HL-60 (cell line): ENCODE results near the gene MC5R.

Source experiments
- CTCF ChIP-seq: IDR thresholded peaks from one replicate; pipeline ENCODE4 v1.5.1; 2011; ENCODE audit warnings: low read length, control low read depth, inconsistent platforms; ENCODE audit not compliant: insufficient read depth
- GABPA ChIP-seq: IDR thresholded peaks from 2 replicates; pipeline ENCODE4 v1.6.1; 2012; ENCODE audit warnings: low read depth
- POLR2AphosphoS5 ChIP-seq: IDR thresholded peaks from 2 replicates; pipeline ENCODE4 v1.6.1; 2012; ENCODE audit warnings: low read depth

DNA sequence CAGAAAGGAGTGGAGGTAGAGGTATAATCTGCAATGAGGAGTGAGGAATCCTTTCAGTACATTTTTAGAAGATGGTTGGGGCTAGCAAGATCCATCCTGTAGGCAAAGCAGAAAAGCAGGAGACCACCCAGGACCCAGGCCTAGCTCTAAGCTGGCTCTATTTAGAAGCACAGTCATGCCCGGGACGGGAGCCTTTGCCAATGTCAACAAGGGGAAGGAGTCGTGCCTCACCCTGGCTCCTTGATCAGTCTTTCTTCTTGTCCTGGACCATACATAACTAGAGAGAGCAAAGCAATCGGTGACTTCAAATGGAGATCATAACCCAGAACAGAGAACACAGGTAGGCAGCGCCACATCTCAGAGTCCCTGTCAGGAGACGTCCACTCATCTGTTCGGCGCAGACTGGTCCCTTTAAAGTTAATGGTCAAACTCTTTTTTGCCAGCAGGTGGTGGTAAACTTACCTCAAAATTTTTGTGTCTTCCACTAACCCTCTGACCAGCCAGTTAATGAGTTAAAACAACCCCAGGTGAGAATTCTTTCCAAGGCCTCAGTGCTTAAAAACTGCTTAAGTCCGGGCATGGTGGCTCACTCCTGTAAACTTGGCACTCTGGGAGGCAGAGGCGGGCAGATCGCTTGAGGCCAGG is 8.0 kb downstream of the MC5R start:
- no peak for TF ChIP-seq CTCF
- TF ChIP-seq POLR2AphosphoS5, result no peak
- TF ChIP-seq GABPA, result no peak
